HG03521 (cell line): ENCODE results near the gene PRPF38B.
"Not testable (repeated sequence)": the region's sequence is repeated elsewhere in the genome, so short reads cannot be mapped to it uniquely, and the experiment has no call there.

Experiments
- ATAC-seq: cut with Tn5 transposase; IDR thresholded peaks from one replicate; pipeline ENCODE4 v1.9.1; 2021; ENCODE audit warnings: mild to moderate bottlenecking, moderate library complexity; ENCODE audit not compliant: unreplicated experiment

Gene PRPF38B

GRCh38 chr1:108678706-108679105 lies 13.4 kb upstream of the PRPF38B start:
- ATAC-seq: no peak

GRCh38 chr1:108679586-108680213 lies 12.4 kb upstream of the PRPF38B start:
- no peak for ATAC-seq

- ATAC-seq: not testable (repeated sequence)
Observed at GRCh38 chr1:108681701-108682100, 10.4 kb upstream of the PRPF38B start.

GRCh38 chr1:108685529-108685928 lies 6.6 kb upstream of the PRPF38B start:
- no peak for ATAC-seq

GRCh38 chr1:108686614-108687313 lies 5.3 kb upstream of the PRPF38B start:
- ATAC-seq: no peak

GRCh38 chr1:108691128-108691941 lies 775 bp upstream of the PRPF38B start:
- ATAC-seq: peak; percentile 1

- peak; percentile 49 for ATAC-seq
Observed at GRCh38 chr1:108692724-108693655, 880 bp downstream of the PRPF38B start.

GRCh38 chr1:108695535-108695934 lies 3.4 kb downstream of the PRPF38B start:
- ATAC-seq: no peak

- no peak for ATAC-seq
Observed at GRCh38 chr1:108699375-108700332, 7.5 kb downstream of the PRPF38B start.

GRCh38 chr1:108701176-108701849 lies 9.2 kb downstream of the PRPF38B start:
- no peak for ATAC-seq

GRCh38 chr1:108702109-108702508 lies 10.0 kb downstream of the PRPF38B start:
- ATAC-seq: not testable (repeated sequence)

- ATAC-seq: no peak
Observed at GRCh38 chr1:108703939-108704338, 11.8 kb downstream of the PRPF38B start.

GRCh38 chr1:108704496-108704895 lies 12.4 kb downstream of the PRPF38B start:
- no peak for ATAC-seq

GRCh38 chr1:108706643-108707042 lies 14.5 kb downstream of the PRPF38B start:
- ATAC-seq: no peak

- no peak for ATAC-seq
Observed at GRCh38 chr1:108708691-108709660, 16.9 kb downstream of the PRPF38B start.

GRCh38 chr1:108712606-108713150 lies 20.6 kb downstream of the PRPF38B start, which contains the start of gene FNDC7:
FNDC7 (plus strand) TSS chr1:108712908; CDS start chr1:108712934, 26 bp downstream.
- no peak for ATAC-seq

GRCh38 chr1:108715932-108716331 lies 23.8 kb downstream of the PRPF38B start:
- ATAC-seq: no peak
